Activated CD8-positive, alpha-beta memory T cell treated with anti-CD3 and anti-CD28 coated beads, Interleukin-2, amount 50 U/mL, for 48 hours (primary cell): ENCODE results near the gene PZP.
"Not testable (repeated sequence)": the region's sequence is repeated elsewhere in the genome, so short reads cannot be mapped to it uniquely, and the experiment has no call there.

ENCODE experiments used
- DNase-seq: peaks from one replicate; pipeline ENCODE4 v3.0.0-alpha.2; 2020

Gene PZP

GRCh38 chr12:9179781-9180180 is 28.4 kb downstream of the PZP start:
- DNase-seq: no peak

- DNase-seq: no peak
Measured at GRCh38 chr12:9169979-9170634, 38.1 kb downstream of the PZP start.

DNA sequence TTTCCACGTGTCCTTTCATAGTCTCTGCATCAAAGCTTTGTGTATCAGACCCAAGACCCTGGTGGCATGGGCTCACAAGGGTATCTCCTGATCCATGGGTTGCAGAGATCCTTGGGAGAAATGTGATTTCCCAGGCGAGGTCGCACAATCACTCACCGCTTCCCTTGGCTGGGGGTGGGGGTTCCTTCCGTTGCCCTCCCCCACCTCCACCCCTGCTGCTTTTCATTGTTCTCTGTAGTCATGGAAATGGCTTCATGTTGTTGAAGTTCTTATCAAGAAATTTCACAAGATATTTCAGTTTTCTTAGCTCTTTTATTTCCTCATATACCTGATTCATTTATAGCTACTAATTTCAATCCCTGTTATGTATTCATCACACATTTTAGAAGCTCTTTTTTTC is 40.9 kb downstream of the PZP start:
- DNase-seq: not testable (repeated sequence)

GRCh38 chr12:9163392-9163791 is 44.8 kb downstream of the PZP start:
- DNase-seq: no peak

- no peak for DNase-seq
Measured at GRCh38 chr12:9156119-9156518, 52.1 kb downstream of the PZP start.

DNA sequence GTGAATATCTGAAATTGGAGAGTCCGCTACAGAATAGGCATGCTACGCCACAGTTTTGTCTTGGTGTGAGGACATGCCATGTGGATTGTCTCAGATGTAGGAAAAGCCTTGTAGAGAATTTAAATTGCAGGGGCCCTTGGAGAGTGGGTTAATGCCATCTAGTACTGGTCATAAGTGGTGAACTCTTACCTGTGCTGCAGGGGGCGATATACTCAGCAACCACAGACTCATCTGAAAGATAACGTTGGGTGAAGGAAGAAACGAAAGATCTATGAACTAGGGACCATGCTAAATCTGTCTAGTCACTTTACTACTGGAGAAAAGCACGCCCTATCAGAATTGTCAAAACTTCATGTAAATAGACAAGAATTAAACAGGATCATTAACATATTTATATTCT is 58.8 kb downstream of the PZP start:
- DNase-seq: no peak

DNA sequence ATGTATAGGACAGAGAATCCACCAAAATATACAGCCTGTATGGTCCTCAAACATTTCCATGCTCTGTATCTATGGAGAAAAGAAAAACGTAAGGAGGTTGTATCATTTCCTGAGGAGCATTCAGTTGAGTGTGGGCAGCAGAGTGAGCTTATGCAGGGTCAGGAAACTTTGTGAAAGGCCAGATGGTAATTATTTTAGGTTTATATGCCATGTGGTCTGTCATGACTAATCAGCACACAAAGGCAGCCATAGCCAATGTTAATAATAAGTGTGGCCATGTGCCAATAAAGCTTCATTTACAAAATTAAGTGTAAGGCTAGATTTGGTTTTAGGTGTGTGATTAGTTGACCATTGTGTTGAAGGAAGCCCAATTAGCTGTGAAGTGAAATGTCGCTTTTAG is 59.3 kb downstream of the PZP start:
- no peak for DNase-seq

- no peak for DNase-seq
Measured at GRCh38 chr12:9147461-9147860, 60.7 kb downstream of the PZP start.

DNA sequence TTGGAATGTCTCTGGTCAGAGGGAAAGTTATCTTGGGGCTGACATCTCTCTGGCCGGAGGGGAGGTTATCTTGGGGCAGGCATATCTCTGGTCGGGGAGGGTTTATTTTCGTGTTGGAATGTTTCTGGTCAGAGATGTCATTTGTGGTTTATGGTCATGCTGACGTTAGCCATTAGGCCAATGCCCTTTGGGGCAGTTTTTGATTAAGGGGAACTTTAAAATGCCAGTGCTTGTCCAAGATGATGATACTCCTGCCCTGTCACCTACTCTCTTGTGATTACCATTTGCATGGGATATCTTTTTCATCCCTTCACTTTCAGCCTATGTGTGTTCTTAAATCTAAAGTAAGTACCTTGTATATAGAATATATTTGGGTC is 63.5 kb downstream of the PZP start:
- DNase-seq: no peak

DNA sequence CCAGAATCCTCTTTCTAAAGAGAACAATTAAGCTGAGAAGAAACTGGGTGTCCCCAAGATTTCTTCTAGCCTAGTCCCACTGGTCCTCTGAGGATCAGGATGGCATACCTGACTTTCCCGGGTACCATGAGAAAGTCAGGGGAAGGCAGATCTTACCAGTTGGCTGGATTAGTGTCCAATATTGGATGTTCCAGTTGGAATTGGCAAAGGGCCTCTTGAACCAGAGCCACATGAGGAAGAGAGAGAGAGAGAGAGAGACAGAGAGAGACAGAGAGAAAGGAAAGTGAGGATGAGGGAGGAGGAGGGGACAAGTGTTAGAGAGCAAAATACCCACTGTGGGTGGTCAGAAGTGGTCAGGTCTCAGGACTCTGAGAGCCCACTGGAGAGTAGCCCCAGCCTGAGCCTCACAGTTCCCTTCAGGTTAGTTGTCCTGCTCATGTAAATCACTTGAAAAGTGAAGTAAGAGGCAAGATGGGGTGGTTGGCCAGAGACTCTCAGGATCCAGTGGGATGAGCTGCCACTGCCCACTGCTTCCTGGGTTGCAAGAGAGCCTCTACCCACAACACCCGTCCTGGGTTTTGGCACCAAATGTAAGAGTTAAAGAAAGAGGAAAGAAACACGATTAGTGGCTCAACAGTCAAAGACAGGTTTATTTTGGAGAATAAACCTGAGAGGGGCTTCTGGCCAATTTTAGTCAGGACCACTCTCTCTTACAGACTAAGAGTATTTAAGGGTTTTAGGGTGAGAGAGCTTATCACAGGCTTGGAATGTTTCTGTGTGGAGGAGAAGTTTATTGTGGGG is 64.1 kb downstream of the PZP start:
- no peak for DNase-seq

DNA sequence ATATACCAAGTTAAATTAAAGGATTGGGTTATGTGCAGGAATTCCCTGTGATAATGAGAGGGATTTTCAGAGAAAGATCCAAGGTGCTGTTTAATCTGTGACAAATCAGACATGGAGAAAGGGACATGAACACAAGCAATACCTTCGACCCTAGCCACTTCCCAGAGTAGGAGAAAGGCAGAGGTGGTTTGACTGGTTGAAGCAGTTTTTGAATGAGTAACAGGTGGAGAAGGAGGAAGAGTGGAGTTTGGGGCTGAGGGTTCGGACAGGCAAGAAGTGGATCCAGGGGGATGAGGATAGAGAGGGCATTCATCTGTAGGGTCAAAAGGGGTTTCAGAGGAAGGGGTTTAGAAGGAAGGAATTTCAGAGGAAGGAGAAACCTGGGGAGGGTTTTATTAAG is 65.1 kb downstream of the PZP start:
- no peak for DNase-seq

GRCh38 chr12:9139588-9140290 is 68.5 kb downstream of the PZP start:
- not testable (repeated sequence) for DNase-seq

- no peak for DNase-seq
Measured at GRCh38 chr12:9135903-9136310, 72.3 kb downstream of the PZP start.

DNA sequence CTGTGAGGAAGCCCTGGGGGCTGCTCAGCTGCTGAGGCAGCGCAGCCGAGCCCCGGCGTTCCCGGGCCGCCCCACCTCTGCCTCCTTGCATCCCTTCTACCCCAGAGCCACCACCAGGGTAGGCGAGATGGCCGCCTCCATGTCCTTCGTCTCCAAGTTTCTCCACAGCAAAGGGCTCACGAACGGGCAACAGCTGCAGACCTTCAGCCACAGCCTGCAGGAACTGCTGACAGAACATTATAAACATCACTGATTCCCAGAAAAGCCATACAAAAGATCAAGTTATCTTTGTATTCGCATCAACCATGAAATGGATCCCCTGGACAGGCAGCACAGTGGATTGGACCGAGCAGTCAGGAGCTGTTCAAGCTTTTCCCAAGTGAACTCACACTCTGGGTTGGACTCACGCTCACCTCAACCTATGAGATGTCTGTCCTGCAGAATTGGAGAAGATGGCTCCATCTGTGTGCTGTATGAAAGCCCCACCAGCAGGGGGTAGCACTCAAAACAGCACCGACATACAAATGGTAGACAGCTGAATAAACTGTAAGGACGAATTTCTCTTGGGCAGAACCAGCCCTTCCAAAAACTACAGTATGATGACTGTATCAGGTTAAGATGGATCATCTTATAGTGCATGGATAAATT is 73.1 kb downstream of the PZP start:
- DNase-seq: no peak

GRCh38 chr12:9133216-9133916 is 74.8 kb downstream of the PZP start:
- DNase-seq: no peak

- no peak for DNase-seq
Measured at GRCh38 chr12:9132008-9132535, 76.1 kb downstream of the PZP start.

- no peak for DNase-seq
Measured at GRCh38 chr12:9130244-9130643, 78.0 kb downstream of the PZP start.

DNA sequence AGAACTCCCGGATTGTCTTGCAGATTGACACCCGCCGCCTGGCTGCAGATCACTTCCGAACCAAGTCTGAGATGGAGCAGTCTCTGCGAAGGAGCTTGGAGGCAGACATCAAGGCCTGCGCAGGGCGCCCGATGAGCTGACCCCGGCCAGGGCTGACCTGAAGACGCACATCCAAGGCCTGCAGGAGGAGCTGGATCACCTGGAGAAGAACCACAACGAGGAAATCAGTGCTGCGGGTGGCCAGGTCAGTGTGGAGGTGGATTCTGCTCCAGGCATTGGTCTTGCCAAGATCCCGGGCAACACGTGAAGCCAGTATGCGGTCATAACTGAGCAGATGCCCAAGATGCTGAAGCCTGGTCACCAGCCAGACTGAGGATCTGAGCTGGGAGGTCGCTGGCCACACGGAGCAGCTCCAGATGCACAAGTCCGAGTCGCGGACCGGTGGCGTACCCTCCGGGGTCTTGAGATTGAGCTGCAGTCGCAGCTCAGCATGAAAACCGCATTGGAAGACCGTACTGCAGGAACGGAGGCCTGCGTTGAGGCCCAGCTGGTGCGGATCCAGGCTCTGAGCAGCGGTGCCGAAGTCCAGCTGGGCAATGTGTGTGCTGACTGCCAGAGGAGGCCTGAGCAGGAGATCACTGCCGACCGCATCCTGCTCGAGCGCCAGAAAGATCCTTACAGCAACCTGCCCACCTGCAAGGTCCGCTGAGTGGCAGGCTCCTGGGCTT is 80.1 kb downstream of the PZP start:
- DNase-seq: no peak

- DNase-seq: no peak
Measured at GRCh38 chr12:9127484-9127883, 80.7 kb downstream of the PZP start.

- no peak for DNase-seq
Measured at GRCh38 chr12:9124383-9125031, 83.7 kb downstream of the PZP start.

DNA sequence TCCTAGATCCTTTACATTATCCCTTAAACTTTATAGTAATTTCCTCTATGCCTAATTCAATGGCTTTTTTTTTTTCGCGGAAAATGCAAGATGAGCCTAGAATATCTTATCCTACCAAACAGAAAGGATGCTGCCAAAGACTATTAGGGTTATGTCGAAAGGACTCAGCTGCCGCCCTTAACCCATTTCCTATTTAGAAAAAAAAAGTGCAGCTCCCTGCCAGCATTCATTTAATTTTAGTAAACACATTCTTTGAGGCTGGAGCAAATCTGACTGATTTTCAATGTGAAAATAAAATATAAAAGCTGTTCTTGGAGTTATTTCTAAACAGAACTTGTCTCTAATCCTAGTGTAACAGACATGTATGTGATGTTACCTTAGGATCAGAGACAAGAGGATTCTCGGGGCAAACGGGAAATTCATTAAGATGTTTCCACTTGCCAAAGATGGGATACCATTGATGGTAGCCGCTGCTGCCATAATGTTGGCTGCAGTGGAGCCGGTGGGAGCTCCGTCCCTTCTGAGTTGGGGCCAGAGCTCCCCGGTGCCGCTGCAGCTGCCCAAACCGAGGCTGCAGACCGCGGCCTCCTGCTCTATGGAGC is 84.3 kb downstream of the PZP start:
- no peak for DNase-seq
